NCI-H2171 (cell line): ENCODE data around the gene APOC4.
"Not testable (repeated sequence)": the region's sequence is repeated elsewhere in the genome, so short reads cannot be mapped to it uniquely, and the experiment has no call there.

Experiments used
- DNase-seq: peaks from one replicate; lab custom pipeline; 2025; lab: John Stamatoyannopoulos, UW

Gene APOC4

DNA sequence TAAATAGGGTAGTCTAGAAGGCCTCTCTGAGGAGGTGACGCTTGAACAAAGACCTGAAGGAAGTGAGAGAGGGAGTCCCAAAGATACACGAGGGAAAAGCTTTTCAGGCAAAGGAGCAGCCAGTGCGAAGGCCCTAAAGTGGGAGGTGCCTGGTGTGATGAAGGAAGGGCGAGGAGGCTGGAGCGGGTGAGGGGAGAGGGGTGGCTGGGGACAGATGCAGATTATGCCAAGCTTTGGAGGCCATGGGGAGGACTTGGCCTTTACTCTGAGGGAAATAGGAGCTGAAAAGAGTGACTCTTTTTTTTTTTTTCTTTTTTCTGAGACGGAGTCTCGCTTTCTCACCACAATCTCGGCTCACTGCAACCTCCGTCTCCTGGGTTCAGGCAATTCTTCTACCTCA is 16.1 kb downstream of the APOC4 start:
- no peak for DNase-seq

- no peak for DNase-seq
These were observed 17.7 kb downstream of the APOC4 start for GRCh38 chr19:44959691-44960090.

- no peak for DNase-seq
These were observed 19.1 kb downstream of the APOC4 start for GRCh38 chr19:44960906-44961728.

DNA sequence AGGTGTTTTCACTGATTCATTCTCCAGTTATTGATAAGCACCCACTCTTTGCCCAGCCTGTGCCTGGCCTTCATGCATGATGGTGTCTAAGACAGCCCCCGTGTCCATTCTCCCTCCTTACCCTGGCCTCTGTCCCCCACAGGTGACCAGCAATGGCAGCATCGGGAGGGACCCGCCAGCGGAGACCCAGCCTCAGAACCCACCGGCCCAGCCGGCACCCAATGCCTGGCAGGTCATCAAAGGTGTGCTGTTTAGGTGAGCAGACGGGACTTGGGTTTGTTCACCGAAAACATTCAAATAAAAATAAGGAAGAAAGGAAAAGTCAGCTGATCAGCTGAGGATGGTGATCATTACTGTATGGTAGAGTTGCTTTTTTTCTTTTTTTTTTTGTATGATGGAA is 19.8 kb downstream of the APOC4 start:
- no peak for DNase-seq

GRCh38 chr19:44968118-44968517 is 26.1 kb downstream of the APOC4 start:
- DNase-seq: no peak

GRCh38 chr19:44968670-44969069 is 26.6 kb downstream of the APOC4 start:
- no peak for DNase-seq

DNA sequence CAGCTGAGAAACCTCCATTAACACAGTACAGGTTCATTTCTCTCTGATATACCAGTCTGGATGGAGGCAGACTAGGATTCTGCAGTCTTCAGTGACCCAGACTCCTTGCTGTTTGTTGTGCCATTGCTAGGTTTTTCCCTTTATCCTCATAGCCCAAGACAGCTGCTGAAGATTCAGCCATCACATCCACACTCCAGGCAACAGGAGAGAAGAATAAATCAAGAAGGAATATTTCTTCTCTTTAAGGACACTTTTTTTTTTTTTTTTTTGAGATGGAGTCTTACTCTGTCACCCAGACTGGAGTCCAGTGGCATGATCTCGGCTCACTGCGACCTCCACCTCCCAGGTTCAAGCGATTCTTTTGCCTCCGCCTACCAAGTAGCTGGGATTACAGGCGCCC is 27.4 kb downstream of the APOC4 start:
- no peak for DNase-seq

- DNase-seq: not testable (repeated sequence)
These were observed 29.4 kb downstream of the APOC4 start for GRCh38 chr19:44971451-44971850.

DNA sequence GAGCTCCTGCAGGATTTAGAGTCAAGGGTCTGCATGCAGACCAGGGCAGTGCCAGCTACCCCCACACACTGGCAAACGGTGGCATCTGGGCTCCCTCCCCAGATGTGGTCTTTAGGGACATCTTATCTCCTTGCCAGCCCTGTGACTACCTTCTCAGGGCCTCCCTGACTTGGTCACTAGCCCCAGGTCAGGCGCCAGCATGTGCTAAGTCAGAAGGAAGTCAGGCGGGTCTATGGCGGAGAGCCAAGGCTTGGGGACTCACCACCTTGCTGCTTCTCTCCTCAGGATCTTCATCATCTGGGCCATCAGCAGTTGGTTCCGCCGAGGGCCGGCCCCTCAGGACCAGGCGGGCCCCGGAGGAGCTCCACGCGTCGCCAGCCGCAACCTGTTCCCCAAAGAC is 30.8 kb downstream of the APOC4 start:
- DNase-seq: no peak

DNA sequence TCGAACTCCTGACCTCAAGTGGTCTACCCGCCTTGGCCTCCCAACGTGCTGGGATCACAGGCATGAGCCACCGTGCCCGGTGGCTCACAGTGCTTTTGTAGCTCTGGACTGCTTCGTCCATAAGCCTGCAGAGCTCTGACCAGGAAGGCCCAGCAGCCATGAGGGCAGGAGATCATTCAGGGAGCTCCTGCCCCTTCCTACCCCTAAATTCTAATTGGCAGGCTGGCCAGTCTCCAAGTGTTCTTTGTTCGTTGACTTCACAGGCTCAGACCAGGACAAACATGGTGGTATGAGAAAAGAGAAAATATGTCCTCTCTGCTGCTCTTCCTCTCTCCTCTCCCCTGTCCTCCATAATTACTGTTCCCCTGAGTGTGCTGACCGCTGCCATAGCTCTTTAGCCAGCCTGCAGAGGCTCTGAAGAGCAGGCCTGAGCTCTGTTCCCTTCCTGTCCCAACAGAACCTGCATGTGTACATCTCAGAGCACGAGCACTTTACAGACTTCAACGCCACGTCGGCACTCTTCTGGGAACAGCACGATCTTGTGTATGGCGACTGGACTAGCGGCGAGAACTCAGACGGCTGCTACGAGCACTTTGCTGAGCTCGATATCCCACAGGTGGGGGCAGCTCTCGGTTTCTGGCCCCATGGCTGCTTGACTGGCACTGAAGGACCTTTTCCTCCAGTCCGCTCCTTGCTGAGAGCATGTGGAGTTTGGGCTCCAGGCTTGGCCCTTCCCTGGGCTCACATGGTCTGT is 32.1 kb downstream of the APOC4 start:
- no peak for DNase-seq

DNA sequence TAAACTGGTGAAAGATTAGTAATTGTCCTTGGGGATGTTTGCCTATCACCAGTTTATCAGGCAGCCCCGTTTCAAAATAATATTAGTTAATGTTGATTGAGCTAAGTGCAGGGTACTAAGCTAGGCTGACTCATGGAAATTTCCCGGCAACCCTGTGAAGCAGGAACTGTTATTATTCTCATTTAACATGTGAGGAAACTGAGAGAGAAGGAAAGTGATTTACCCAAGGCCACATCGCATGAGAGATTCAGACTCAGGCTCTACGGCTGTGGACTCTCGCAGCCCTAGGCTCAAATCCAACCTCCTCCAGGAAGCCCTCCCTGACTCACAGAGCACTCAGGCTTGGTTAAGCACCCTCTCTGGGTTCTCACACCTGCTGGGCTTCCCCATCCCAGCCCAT is 32.8 kb downstream of the APOC4 start:
- DNase-seq: no peak

DNA sequence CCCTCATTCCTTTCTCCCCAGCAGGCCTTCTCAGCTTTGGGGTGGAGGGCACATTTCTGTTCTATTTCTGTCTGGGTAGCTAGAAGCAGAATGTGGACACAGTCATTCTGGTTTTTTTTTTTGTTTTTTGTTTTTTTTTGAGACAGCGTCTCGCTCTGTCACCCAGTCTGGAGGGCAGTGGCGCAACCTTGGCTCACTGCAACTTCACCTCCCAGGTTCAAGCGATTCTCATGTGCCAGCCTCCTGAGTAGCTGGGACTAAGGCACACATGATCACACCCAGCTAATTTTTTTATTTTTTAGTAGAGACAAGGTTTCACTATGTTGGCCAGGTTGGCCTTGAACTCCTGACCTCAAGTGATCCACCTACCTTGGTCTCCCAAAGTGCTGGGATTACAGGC is 33.4 kb downstream of the APOC4 start:
- no peak for DNase-seq

- no peak for DNase-seq
These were observed 42.0 kb downstream of the APOC4 start for GRCh38 chr19:44984005-44984404.

DNA sequence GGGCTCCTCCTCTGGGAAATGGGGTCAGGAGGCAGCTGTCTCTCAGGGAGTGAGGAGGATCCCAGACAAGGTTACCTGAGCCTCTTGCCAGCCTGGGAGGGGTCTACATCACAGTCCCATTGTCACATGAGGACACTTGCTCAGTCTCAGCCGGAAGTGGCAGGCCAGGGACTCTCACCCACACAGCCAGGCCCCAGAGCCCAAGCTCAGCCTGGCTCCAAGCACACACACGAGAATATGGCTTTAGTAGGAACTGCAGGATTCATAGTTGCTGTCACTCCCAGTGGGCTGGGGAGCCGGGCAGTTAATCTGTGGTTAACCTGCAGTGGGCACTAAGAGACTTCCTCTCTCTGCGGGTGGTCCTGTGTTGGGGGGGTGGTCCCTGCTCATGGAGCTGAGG is 43.4 kb downstream of the APOC4 start:
- no peak for DNase-seq

DNA sequence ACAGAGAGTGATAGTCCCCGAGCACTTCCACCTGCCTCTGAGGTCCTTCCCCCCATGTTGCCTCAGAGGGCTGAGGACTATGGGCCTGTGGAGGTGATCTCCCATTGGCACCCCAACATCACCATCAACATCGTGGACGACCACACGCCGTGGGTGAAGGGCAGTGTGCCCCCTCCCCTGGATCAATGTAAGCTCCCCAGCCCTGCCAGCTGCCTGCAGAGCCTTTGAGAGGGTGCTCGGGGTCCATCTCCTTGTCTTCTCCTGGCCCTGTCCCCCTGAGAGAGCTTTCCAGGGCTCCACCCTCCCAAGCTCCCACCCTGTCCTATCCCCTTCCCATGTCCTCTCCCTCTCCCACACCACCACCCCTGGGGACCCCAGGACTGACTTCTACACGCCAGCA is 44.4 kb downstream of the APOC4 start:
- no peak for DNase-seq

- DNase-seq: no peak
These were observed 45.2 kb downstream of the APOC4 start for GRCh38 chr19:44987148-44987675.

- DNase-seq: no peak
These were observed 46.2 kb downstream of the APOC4 start for GRCh38 chr19:44988273-44988672.

- peak; percentile 83 for DNase-seq
These were observed 47.0 kb downstream of the APOC4 start for GRCh38 chr19:44988896-44989556.

GRCh38 chr19:44990459-44990858 is 48.4 kb downstream of the APOC4 start:
- no peak for DNase-seq

- no peak for DNase-seq
These were observed 48.9 kb downstream of the APOC4 start for GRCh38 chr19:44990966-44991365.

DNA sequence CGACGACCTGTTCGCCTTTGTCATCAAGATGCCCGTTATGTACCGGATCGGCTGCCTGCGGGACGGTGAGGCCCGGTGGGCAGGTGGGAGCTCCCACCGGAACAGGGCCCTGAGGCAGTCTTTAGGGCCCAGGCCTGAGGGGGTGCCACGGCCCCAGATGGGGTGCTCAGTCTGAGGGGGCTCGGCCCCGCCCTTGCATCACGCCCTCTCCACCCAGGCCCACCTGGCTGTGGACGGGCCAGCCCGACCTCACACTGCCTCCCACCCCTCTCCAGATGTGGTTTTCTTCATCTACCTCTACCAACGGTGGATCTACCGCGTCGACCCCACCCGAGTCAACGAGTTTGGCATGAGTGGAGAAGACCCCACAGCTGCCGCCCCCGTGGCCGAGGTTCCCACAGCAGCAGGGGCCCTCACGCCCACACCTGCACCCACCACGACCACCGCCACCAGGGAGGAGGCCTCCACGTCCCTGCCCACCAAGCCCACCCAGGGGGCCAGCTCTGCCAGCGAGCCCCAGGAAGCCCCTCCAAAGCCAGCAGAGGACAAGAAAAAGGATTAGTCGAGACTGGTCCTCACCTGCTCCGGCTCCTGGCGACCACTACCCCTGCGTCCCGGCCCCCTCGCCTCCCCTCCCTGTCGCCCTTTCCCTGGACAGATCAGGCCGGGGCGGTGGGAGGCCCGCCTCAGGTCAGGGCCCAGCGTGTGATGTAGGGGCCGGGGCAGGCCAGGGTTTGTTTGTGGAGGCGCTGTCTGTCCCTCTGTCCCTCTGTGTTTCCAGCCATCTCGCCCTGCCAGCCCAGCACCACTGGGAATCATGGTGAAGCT is 50.5 kb downstream of the APOC4 start:
- no peak for DNase-seq

DNA sequence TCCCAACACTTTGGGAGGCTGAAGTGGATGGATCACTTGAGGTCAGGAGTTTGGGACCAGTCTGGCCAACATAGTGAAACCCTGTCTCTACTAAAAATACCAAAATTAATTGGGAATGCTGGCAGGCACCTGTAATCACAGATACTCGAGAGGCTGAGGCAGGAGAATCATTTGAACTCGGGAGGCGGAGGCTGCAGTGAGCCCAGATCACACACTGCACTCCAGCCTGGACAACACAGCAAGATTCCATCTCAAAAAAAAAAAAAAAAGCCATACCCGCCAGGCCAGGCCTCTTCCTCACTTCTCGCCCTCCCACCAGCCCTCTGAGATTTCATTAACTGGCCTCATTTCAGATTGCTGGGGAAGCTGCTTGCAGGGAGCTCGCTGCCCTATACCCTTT is 51.5 kb downstream of the APOC4 start:
- no peak for DNase-seq
